C1 segment of cervical spinal cord (tissue), 14 donors: ENCODE results near the gene KLHDC4.
"Not testable (repeated sequence)": the region's sequence is repeated elsewhere in the genome, so short reads cannot be mapped to it uniquely, and the experiment has no call there.

Experiments
- DNase-seq, 14 donors: peaks; one replicate each; lab custom pipeline; 2025; lab: John Stamatoyannopoulos, UW

KLHDC4 gene

GRCh38 chr16:87742781-87743490 lies 22.9 kb downstream of the KLHDC4 start:
- DNase-seq: no peak

DNA sequence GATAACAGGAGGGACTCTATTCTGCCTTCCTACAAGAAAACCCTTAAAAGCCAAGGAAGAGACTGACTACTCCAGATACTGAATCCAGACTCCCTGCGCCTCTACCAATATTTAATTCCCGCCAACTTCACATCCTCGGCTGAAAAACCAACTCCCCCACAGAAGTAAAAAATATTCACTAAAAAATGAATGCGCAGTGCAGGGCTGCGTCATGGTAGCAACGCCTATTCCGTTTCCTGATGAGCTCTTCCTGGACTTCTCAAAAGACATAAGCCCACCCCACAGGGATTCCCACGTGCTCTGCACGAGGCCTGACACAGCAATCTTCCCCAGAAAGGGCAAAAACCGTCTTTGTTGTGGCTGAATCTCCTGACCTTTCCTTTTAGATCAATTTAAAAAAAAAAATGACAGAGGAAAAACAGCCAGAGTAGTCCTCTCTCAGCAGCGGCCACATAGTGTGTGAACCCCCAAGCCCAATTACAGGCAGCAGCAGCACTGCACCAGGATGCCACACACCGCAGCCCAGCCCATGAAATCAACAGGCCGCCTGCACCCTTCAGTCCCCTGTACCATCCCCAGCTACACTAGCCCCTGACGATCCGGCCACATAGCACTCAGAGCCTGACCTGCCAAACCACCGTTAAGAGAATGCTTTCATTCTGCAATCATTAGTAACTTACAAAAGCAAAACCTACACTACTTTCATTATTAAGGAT lies 23.9 kb downstream of the KLHDC4 start:
- no peak for DNase-seq

DNA sequence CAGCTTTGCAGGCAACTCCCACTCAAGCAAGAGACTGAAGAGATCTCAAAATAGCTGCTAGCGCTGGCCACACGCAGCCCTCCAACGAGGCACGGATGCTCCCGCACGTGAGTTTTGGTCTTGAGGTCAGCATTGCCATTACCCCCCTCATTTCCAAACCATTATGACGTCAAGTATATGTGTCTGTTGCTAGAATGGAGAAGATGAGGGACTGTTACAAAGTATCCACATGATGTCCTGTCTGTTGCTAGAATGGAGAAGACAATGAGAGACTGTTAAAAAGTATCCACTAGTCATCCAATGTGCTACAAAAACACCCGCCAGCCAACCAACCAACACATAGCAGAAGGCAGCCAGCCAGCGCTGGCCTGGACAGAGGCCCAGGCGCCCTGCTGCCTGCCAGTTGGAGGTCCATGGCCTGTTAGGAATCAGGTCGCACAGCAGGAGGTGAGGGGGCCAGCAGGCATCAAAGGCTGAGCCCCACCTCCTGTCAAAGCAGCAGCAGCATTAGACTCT lies 24.8 kb downstream of the KLHDC4 start:
- DNase-seq: peak in 12 of 14 donors; percentile 6 to 82 (median 70)

DNA sequence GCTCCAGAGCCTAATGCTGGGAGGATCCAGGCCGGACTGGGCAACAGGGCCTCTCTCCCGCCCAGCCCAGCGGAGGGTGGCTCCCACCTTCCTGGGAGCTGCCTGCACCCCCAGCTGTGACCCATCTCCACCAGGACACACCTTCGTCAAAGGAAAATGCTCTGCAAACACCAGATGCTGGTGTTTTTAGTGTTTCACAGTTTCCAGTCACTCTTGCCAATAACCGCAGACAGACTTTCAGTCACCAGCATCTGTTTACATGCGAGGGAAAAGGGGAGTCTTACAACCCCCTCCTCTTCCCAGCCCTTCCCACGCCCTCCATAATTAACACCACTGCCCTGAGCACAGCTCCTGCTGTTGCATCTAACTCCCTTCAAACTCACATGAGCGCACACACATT lies 25.3 kb downstream of the KLHDC4 start:
- no peak for DNase-seq

DNA sequence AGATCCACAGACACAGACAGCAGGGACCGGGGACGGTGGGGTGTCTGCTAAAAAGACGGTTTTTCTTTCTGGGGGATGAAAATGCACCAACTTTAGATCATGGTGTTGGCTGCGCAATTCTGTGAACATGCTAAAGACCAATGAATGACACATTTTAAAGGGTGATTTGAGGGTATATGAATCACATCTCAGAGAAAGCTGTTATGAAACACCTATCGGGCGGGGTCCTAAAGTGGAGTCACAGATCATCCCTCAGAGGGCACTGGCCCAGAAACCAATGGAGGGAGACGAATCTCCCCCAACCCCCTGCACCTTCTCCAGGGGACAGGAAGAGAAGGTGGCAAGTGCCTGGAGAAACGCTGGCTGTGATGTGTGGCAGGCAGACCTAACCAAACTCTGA lies 26.0 kb downstream of the KLHDC4 start:
- no peak for DNase-seq

DNA sequence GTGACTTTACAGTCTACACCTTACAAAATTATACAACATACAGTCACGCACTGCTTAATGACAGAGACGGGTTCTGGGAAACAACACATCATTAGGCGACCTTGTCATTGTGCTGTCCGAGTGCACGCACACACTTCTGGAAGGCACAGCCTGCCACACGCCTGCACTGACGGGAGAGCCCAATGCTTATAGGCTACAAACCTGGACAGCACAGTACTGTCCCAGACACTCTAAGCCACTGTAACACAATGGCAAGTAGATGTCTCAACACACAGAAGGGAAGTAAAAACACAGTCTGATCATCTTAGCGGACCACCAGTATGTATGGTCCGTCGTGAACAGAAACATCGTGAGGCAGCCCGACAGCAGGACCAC lies 29.8 kb downstream of the KLHDC4 start:
- DNase-seq: no peak

DNA sequence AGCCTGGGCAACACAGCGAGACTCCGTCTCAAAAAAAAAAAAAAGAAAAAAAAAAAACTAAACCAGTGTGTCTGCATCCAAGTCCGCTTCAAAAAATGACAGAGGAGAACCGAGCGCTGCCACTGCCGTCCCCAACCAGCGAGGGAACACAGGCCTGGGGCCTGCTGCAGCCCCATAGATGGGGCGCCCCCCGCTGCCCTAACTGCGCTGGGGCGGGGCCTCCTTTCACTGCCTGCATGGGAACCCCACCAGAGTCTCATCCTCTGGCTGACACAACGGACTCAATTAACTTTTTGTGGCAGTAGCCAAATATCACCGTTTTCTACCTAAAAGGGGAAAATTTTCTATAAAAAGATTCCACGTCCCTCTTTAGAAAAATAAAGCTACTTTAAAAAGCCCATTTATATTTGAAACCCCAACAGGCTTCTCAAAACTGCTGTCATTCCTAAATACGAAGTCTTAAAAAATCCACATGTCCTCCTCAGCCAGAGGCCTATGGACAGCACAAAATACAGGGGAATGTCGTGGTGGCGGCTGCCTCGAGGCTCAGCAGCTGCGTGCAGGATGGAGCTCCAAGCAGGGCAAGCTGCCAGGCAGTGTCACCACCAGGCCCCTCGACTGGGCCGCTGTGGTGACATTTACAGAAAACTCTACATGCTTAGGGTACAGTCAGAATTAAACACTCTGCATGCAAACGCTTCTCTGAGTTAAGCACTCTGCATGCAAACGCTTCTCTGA lies 30.3 kb downstream of the KLHDC4 start:
- DNase-seq: no peak

GRCh38 chr16:87734644-87735043 lies 31.1 kb downstream of the KLHDC4 start:
- DNase-seq: no peak

GRCh38 chr16:87733190-87733589 lies 32.6 kb downstream of the KLHDC4 start:
- DNase-seq: no peak

GRCh38 chr16:87731607-87732006 lies 34.2 kb downstream of the KLHDC4 start:
- DNase-seq: no peak

GRCh38 chr16:87729266-87729954 lies 36.4 kb downstream of the KLHDC4 start:
- no peak for DNase-seq

GRCh38 chr16:87728026-87728425 lies 37.8 kb downstream of the KLHDC4 start:
- no peak for DNase-seq

DNA sequence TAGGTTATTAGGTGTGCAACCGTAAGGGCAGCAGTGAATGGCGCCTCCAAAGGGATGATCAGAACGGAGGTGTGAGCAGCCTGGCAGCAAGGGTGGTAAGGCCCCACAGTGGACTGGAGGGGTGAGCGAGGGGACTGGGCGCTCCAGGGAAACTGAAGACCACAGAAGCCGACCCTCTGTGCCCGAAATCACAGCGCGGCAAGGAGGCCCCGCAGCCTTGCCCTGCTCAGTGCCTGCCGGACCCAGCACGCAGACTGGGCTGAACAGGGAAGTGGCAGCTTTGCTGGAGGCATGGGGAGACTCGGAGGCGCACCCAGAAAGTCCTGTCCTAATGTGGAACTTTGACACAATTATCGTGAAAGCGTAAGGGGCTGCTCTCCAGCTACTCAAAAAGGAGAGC lies 38.4 kb downstream of the KLHDC4 start:
- no peak for DNase-seq

GRCh38 chr16:87726577-87726976 lies 39.2 kb downstream of the KLHDC4 start:
- DNase-seq: not testable (repeated sequence)

GRCh38 chr16:87725596-87726235 lies 40.1 kb downstream of the KLHDC4 start:
- no peak for DNase-seq

DNA sequence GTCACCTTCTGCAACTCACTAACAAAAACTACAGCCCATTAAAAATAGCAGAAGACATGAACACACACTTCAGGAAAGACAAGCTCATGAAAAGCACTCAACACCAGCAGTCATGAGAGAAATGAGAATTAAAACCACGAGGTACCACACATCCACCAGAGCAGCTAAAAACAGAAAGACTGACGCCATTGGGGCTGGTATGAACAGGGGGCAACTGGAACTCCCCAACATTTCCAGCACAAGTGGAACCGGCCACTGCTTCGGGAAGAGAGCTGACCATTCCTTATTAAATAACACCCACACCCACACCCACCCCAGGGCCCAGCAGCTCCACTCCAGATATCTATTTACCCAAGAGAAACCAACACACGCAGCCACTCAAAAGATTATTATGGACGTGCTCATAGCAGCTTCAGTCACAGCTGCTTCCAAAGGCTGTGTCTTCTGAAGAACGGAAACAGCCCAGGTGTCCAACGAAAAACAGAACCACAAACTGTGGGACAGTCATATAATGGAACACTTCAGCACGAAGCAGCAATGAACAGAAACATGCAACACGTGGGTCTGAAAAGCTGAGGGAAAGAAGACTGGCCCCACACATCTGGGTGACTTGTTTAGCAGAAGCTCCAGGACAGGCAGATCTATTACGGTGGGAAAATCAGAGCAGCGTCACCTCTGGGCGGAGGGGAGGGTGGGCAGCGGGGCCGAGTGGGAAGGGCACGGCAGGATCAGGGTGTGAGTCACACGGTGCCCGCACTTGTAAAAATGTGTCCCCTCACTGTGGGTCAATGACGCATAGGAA lies 41.1 kb downstream of the KLHDC4 start:
- DNase-seq: no peak

DNA sequence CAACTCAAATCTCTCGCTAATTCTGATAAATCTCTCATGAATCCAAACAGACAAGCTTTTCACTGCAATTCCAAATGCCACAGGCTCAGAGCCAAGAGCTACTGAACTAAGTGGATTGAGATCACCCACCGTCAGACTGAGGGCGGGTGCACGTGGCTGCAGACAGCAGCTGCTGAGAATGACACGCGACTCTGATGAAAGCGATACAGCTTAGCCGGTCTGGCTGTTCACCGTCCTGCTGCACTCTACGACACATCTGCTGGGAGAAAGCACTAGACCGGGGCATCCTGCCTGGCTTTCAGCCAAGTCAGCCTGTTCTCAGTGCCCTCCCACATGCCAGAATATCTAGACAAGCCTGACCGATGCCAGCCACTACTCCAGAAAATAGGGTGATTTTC lies 42.6 kb downstream of the KLHDC4 start:
- DNase-seq: peak in 12 of 14 donors; percentile 34 to 82 (median 63)

DNA sequence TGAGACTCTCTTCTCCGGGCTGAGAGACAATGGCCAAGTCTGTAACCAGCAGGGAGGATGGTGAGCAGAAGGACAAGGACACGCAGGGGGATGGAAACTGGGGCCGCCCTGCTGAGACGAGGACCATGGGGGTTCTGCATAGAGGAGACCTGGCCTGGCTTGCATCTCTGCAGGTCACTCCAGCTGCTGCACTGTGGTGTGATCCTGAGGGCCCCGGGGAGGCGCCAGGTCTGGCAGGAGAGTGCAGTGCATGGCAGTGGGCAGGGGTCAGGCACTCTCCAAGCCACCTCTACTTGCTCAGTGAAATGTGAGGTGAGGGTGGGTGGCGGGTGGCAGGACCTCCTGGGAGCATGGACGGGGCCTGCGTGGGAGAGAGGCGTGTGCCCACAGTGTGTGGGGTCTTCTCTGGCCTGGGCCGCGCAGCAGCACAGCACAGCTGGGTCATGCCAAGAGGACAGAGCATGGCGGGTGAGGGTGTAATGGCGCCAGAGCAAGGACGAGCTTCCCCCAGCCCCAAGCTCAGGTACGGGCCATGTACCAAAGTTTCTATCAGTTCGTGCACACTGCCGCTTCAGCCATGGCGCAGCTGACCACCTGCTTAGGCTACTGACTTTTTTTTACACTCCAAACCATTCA lies 43.1 kb downstream of the KLHDC4 start:
- DNase-seq: peak in 2 of 14 donors; percentile 32 to 56

DNA sequence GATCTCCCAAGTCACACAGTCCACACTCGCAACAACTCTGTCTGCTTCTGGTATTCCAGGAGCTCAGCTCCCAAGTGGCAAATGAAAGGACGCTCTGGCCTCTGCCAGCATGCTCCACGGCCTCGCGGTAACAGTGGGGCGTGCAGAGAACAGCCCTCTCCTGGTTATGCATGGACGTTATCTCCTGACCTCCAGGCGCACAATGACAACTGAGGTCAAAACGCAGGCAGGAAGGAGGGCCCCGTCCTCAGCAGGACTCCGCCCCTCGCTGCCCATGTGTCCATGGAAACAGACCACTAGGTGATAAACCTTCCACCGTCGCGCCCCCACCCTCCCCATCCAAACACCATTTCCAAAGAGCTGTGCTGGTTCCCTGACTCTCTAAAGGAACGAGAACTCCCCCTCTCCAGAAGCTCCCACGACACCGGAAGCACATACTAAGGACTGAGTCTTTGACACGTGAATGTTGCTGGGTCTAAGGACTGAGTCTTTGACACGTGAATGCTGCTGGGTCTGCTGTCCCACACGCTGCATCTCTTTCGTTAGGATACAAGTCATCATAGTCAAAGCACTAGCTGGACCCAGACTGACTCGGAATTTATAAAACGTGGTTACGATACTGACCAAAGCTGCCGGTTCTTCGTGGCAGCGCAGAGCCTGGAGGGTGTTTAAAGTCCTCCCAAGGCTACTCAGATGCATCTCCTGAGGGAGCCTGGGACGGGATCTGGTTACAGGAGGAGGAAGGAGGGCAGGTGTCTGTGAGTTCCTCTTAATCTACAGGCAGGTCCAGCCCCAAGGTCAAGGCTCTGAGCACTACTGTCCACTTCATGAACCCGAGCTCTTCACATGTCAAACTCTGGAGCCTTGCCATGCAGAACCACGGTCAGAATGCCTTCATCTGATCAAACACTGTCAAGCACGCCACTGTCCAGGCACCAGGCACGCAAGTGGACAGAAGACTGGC lies 43.9 kb downstream of the KLHDC4 start:
- no peak for DNase-seq
